ENCODE data around the gene CGAS. TPM values are rescaled to one million over a fixed set of nuclear protein-coding genes. Genes with fewer than 3 reads are reported as not detected.

Gene CGAS
- total RNA-seq, 1 experiment from 2014 or later = 25.5 TPM

GRCh38 chr6:73477407-73477806, 25.3 kb upstream of the CGAS start:
- intact Hi-C loops (cut with micrococcal nuclease; ENCODE audit: unreplicated experiment) = no loop called here
- H3K4me1 ChIP-seq (replicated peaks; ENCODE audit: insufficient read depth) = no peaks in the 10 kb centered on the region

GRCh38 chr6:73476723-73477122, 24.6 kb upstream of the CGAS start:
- Histone ChIP-seq H3K9me2 (ENCODE audit: insufficient read depth) (no peaks in the 10 kb centered on the region), H4K20me1 (ENCODE audit: insufficient read depth) (no peaks in the 10 kb centered on the region), H3K9me3 (ENCODE audit: insufficient read depth, low read depth) (no peaks in the 10 kb centered on the region), H3K79me2 (ENCODE audit: low read depth) (no peaks in the 10 kb centered on the region), H3K27me3 (ENCODE audit: insufficient read depth, low read depth) (no peaks in the 10 kb centered on the region), H3K4me1 (replicated peaks; ENCODE audit: insufficient read depth) (no peaks in the 10 kb centered on the region), H3K36me3 (ENCODE audit: low read depth) (peaks cover 25% of the 10 kb centered on the region), H3K4me2 (no peak overlapping the region), H2AFZ (no peak overlapping the region), H3K4me3 (no peak overlapping the region), H3F3A (ENCODE audit: insufficient read depth, low read depth) (no peaks in the 10 kb centered on the region), H3K27ac (no peak overlapping the region)
- TF ChIP-seq EZH2 (IDR thresholded peaks at IDR 0.05; ENCODE audit: low read depth) = no peak
- TF ChIP-seq, protein P1, sequence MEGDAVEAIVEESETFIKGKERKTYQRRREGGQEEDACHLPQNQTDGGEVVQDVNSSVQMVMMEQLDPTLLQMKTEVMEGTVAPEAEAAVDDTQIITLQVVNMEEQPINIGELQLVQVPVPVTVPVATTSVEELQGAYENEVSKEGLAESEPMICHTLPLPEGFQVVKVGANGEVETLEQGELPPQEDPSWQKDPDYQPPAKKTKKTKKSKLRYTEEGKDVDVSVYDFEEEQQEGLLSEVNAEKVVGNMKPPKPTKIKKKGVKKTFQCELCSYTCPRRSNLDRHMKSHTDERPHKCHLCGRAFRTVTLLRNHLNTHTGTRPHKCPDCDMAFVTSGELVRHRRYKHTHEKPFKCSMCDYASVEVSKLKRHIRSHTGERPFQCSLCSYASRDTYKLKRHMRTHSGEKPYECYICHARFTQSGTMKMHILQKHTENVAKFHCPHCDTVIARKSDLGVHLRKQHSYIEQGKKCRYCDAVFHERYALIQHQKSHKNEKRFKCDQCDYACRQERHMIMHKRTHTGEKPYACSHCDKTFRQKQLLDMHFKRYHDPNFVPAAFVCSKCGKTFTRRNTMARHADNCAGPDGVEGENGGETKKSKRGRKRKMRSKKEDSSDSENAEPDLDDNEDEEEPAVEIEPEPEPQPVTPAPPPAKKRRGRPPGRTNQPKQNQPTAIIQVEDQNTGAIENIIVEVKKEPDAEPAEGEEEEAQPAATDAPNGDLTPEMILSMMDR (conservative IDR thresholded peaks at IDR 0.05) = no peak
- POLR2A ChIA-PET (ENCODE audit: unreplicated experiment) = interaction anchor here (0.6 kb wide), 1 partner anchor 37 kb away, joined by 3 read pairs; no protein-coding TSS in a partner anchor
- DNase-seq = no peak
- intact Hi-C loops (cut with micrococcal nuclease; ENCODE audit: unreplicated experiment) = no loop called here
- CTCF ChIA-PET = no interaction called here
- BruUV-seq (replicated peaks) = no TSS peak

More at GRCh38 chr6:73477407-73477806, 25.3 kb upstream of the CGAS start:
- Histone ChIP-seq H3K27me3 (ENCODE audit: insufficient read depth, low read depth) (no peaks in the 10 kb centered on the region), H3K36me3 (ENCODE audit: low read depth) (peaks cover 28% of the 10 kb centered on the region), H4K20me1 (ENCODE audit: insufficient read depth) (no peaks in the 10 kb centered on the region), H3K79me2 (ENCODE audit: low read depth) (no peaks in the 10 kb centered on the region), H3K9me3 (ENCODE audit: insufficient read depth, low read depth) (no peaks in the 10 kb centered on the region), H2AFZ (no peak overlapping the region), H3K27ac (no peak overlapping the region), H3K4me3 (no peak overlapping the region), H3K4me2 (no peak overlapping the region), H3F3A (ENCODE audit: insufficient read depth, low read depth) (no peaks in the 10 kb centered on the region), H3K9me2 (ENCODE audit: insufficient read depth) (no peaks in the 10 kb centered on the region)
- DNase-seq = no peak
- no TSS peak for BruUV-seq (replicated peaks)
- ChIA-PET CTCF (no interaction called here), POLR2A (ENCODE audit: unreplicated experiment) (no interaction called here)
- TF ChIP-seq EZH2 (IDR thresholded peaks at IDR 0.05; ENCODE audit: low read depth) = no peak
- TF ChIP-seq, protein P1 (conservative IDR thresholded peaks at IDR 0.05) = no peak

DNA sequence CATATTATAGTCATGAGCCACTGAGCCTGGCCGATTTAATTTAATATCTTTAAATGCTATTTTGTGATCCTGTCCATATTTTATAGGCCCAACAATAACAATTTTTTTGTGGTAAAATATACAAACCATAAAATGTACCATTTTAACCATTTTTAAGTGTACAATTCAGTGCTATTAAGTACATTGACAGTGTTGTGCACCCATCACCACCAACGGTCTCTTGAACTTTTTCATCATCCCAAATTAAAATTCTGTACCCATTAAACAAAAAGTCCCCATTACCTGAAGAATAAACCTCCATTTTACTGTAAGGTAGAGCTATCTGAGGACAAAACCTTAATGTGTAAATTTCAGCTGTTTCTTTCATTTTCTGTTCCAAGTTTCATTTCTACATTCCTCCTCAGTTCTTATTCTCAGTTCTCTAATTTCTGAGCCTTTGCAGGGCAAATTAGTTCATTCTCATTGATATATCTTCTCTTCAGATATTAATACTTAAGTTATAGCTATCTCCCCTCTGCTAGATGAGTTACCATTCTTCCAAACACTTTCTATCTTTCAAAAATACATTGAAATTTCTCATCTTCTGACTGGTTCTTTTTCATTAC, 19.7 kb upstream of the CGAS start:
- H3K9me3 ChIP-seq (ENCODE audit: insufficient read depth, low read depth) = no peaks in the 10 kb centered on the region
- no peak overlapping the region for H3K4me2 ChIP-seq
- H3K36me3 ChIP-seq (ENCODE audit: low read depth) = peaks cover 8% of the 10 kb centered on the region
- ChIA-PET POLR2A (ENCODE audit: unreplicated experiment) (no interaction called here), CTCF (no interaction called here)
- no peak overlapping the region for H3K4me3 ChIP-seq
- H3K27ac ChIP-seq = no peak overlapping the region
- BruUV-seq (replicated peaks) = no TSS peak
- H3K4me1 ChIP-seq (replicated peaks; ENCODE audit: insufficient read depth) = no peaks in the 10 kb centered on the region
- DNase-seq = no peak
- H4K20me1 ChIP-seq (ENCODE audit: insufficient read depth) = no peaks in the 10 kb centered on the region
- H3K9me2 ChIP-seq (ENCODE audit: insufficient read depth) = no peaks in the 10 kb centered on the region
- H3K27me3 ChIP-seq (ENCODE audit: insufficient read depth, low read depth) = no peaks in the 10 kb centered on the region
- intact Hi-C loops (cut with micrococcal nuclease; ENCODE audit: unreplicated experiment) = no loop called here
- no peak for TF ChIP-seq EZH2 (IDR thresholded peaks at IDR 0.05; ENCODE audit: low read depth)
- TF ChIP-seq, protein P1 (conservative IDR thresholded peaks at IDR 0.05) = no peak
- H2AFZ ChIP-seq = no peak overlapping the region
- no peaks in the 10 kb centered on the region; the same call in 1 of the 2 replicates for H3F3A ChIP-seq (ENCODE audit: insufficient read depth, low read depth)
- no peaks in the 10 kb centered on the region for H3K79me2 ChIP-seq (ENCODE audit: low read depth)

All from PC-9 (cell line).